ENCODE results near the gene GOLM1.

DNA sequence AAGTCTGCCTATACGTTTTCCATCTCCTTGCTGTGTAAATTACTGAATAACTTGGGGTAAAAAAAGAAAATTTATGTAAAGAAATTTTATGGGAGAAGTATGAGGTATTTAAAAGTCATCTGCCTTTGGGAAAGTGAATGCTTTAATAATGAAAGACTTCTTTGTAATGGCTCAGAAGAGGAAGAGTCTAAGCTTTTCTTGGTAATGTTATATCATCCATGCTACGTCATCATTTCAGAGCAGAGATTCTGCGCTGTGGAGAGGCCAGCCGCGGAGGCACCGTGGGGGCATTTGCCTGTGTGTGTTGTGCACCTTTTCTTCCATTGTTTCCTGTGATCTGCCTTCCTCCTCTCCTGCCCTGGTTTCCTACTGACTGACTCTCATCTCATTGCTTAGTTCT is 78.2 kb downstream of the GOLM1 start:
- no peak for TF ChIP-seq POLR2A (IDR thresholded peaks at IDR 0.05)
- TF ChIP-seq POLR2AphosphoS5 (IDR thresholded peaks at IDR 0.05): no peak
- TF ChIP-seq, protein P1, sequence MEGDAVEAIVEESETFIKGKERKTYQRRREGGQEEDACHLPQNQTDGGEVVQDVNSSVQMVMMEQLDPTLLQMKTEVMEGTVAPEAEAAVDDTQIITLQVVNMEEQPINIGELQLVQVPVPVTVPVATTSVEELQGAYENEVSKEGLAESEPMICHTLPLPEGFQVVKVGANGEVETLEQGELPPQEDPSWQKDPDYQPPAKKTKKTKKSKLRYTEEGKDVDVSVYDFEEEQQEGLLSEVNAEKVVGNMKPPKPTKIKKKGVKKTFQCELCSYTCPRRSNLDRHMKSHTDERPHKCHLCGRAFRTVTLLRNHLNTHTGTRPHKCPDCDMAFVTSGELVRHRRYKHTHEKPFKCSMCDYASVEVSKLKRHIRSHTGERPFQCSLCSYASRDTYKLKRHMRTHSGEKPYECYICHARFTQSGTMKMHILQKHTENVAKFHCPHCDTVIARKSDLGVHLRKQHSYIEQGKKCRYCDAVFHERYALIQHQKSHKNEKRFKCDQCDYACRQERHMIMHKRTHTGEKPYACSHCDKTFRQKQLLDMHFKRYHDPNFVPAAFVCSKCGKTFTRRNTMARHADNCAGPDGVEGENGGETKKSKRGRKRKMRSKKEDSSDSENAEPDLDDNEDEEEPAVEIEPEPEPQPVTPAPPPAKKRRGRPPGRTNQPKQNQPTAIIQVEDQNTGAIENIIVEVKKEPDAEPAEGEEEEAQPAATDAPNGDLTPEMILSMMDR (IDR thresholded peaks at IDR 0.05): no peak
- TF ChIP-seq EP300 (IDR thresholded peaks at IDR 0.05): no peak

Measured in sigmoid colon (tissue), 4 donors.